Stimulated activated naive CD4-positive, alpha-beta T cell treated with Interleukin-2 at 50 U/mL for 16 hours (primary cell): ENCODE measurements around the gene S100A4.
"Not testable (repeated sequence)": the region's sequence is repeated elsewhere in the genome, so short reads cannot be mapped to it uniquely, and the experiment has no call there.

ENCODE experiments used
- DNase-seq: peaks from one replicate; lab custom pipeline; 2025; lab: John Stamatoyannopoulos, UW

Gene S100A4

DNA sequence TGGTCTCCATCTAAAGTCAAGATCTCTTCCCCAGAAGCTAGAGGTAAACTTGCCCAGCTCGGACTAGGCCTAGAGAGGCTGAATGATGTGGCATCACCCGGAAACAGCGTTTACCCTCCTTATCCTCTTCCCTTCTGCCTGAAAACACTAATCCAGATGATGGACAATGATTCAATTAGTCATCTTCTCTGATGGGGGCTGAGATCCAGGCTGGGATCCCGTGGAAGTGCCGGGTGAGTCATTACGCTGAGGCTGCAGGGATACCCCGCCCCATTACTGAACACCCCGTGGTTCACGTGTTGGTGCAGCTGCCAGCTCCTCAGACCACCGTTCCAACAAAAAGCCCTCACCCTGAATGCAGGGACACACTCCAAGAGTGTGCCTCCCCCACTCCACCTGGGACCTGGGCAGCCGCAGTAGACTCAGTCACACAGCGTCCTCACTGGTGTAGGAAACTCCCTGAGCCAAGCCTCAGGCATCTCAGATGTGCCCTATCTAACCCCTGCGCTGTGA, 11.9 kb downstream of the S100A4 start:
- DNase-seq, result no peak

- DNase-seq, result peak; percentile 70
Measured at GRCh38 chr1:153532769-153533599, 12.6 kb downstream of the S100A4 start.

- DNase-seq, result peak; percentile 26
Measured at GRCh38 chr1:153532181-153532580, 13.4 kb downstream of the S100A4 start.

- DNase-seq, result no peak
Measured at GRCh38 chr1:153531638-153532037, 14.0 kb downstream of the S100A4 start.

GRCh38 chr1:153527683-153528040, 17.9 kb downstream of the S100A4 start:
- DNase-seq, result no peak

DNA sequence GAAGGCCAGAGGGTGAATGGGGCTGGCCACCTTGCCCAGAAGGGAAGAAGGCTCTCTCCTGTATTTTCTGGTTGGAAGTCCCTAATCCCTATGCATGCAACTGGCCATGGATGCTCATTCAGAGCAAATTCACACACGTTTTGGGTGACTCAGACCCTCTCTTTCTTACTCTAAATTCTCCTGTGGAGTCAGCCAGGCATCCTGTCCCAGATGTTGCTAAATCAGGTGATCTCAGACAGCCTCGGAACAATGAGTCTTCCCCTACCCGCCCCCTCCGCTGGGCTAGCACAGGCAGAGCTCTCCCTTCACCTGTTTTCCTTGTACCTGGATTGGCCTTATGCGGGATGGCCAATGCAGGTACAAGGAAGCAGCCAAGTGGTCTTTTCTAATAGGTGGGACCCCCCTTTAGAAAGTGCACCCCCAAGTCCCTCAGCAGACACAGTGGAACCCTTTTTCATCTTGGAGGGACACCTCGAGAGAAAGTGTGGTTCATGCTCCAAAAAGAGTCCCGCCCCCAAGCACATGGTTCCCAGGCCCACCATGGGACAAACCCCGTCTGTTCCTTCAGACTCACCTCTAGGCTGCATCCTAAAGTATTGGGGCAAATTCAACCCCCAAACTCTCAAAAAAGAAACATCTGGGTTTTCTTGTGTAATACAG, 18.5 kb downstream of the S100A4 start:
- DNase-seq, result no peak

DNA sequence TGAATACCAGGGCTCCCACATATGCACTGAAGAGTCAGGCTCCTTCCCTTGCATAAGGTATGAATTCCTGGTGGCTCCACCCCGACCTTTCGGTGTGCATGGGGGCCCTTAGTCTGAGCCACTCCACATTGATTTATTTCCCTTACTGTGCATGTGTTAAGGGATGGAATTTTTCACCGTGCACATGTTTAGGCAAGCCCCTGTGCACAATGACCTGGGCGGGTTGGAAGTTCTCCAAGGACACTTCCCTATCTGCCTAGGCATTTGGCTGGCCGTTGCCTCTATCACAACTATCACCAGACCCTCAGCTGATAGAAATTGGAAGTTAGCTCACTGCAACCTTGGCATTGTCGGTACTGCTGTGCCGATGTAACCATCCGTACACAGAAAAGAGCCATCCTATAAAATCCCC, 19.5 kb downstream of the S100A4 start:
- DNase-seq, result no peak

DNA sequence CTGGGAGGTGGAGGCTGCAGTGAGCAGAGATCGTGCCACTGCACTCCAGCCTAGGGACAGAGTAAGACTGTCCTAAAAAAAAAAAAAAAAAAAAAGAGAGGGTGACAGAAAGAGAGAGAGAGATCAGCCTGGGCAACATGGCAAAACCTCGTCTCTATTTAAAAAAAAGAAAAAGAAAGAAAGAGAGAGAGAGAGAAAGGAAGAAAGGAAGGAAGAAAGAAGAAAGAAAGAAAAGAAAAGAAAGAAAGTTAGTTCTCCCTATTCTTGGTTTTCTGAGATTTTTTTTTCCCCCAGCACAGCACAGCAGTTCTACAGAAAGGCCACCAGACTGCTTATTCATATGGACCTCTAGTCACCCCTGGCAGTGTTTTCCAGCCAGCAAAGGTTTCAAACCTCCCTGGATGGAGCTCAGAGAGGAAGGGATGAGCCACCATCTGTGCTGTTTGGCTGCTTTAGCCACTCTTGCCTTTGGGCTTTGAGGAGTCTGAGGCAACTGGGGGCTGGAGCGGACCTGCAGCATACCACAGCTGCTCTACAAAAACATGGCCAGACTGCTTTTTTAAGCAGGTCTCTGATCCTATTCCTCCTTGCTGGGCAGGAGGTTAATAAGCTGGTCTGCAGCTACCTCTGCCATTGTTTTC, 20.4 kb downstream of the S100A4 start:
- no peak for DNase-seq

DNA sequence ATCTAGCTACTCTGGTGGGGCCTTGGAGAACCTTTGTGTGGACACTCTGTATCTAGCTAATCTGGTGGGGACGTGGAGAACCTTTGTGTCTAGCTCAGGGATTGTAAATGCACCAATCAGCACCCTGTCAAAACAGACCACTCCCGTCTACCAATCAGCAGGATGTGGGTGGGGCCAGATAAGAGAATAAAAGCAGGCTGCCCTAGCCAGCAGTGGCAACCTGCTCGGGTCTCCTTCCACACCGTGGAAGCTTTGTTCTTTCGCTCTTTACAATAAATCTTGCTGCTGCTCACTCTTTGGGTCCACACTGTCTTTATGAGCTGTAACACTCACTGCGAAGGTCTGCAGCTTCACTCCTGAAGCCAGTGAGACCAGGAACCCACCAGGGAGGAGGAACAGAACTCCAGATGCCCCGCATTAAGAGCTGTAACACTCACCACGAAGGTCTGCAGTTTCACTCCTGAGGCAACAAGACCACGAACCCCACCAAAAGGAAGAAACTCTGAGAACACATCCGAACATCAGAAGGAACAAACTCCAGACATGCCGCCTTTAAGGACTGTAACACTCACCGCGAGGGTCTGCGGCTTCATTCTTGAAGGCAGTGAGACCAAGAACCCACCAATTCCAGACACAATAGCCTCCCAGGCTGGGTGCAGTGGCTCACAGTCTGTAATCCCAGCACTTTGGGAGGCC, 23.1 kb downstream of the S100A4 start:
- not testable (repeated sequence) for DNase-seq

DNA sequence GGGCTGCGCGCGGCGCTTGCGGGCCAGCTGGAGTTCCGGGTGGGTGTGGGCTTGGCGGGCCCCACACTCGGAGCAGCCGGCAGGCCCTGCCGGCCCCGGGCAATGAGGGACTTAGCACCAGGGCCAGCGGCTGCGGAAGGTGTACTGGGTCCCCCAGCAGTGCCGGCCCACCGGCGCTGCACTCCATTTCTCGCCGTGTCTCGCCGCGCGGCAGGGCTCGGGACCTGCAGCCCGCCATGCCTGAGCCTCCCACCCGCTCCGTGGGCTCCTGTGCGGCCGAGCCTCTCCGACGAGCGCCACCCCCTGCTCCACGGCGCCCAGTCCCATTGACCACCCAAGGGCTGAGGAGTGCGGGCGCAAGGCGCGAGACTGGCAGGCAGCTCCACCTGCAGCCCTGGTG, 23.8 kb downstream of the S100A4 start:
- DNase-seq, result not testable (repeated sequence)

GRCh38 chr1:153520818-153521476, 24.7 kb downstream of the S100A4 start:
- DNase-seq, result no peak

DNA sequence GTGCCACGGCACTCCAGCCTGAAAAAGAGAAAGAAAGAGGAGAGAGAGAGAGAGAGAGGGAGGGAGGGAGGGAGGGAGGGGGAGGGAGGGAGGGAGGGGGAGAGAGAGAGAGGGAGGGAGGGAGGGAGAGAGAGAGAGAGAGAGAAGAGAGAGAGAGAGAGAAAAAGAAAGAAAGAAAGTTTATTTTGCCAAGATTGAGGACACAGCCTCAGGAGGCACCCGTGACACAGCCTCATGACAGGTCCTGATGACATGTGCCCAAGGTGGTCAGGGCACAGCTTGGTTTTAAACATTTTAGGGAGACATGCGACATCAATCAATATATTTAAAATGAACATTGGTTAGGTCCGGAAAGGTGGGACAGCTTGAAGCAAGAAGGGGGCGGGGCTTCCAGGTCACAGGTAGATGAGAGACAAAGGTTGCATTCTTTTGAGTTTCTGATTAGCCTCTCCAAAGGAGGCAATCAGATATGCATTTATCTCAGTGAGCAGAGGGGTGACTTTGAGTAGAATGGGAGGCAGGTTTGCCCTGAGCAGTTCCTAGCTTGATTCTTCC, 25.4 kb downstream of the S100A4 start:
- DNase-seq, result not testable (repeated sequence)

DNA sequence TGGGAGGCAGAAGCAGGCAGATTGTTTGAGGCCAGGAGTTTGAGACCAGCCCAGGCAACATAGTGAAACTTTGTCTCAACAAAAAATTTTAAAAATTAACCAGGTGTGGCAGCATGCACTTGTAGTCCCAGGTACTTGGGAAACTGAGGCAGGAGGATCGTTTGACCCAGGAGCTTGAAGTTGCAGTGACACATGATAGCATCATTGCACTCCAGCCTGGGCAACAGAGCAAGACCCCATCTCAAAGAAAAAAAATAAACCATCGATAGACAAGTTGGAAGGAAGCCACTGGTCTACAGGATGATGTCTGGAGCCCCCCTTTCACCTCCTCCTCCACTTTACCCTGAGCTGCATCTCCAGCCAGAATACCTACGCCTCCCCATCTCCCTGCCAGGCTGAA, 26.4 kb downstream of the S100A4 start:
- no peak for DNase-seq

- DNase-seq, result no peak
Measured at GRCh38 chr1:153515504-153516394, 29.9 kb downstream of the S100A4 start.

GRCh38 chr1:153513666-153514065, 31.9 kb downstream of the S100A4 start:
- no peak for DNase-seq

- no peak for DNase-seq
Measured at GRCh38 chr1:153513023-153513422, 32.6 kb downstream of the S100A4 start.

DNA sequence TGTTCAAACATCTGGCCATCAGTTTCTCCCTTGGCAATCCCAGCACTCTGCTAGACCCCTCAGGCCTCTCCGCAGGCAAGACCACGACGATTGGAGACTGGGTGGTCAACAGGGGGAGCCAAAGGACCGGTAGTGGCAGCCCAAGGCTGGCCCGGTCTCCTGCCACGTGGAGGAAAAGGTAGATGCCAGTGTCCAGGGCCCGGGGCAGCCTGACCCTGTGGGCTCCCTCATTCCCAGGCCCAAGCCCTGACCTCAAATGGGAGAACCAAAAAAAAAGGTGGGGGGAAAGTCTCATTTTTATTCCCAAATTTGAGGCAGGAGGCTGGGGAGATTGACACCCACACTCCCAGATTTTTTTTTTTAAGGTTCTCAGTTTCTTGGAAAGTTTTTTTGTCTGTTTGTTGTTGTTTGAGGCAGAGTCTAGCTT, 34.6 kb downstream of the S100A4 start:
- DNase-seq, result peak; percentile 74

DNA sequence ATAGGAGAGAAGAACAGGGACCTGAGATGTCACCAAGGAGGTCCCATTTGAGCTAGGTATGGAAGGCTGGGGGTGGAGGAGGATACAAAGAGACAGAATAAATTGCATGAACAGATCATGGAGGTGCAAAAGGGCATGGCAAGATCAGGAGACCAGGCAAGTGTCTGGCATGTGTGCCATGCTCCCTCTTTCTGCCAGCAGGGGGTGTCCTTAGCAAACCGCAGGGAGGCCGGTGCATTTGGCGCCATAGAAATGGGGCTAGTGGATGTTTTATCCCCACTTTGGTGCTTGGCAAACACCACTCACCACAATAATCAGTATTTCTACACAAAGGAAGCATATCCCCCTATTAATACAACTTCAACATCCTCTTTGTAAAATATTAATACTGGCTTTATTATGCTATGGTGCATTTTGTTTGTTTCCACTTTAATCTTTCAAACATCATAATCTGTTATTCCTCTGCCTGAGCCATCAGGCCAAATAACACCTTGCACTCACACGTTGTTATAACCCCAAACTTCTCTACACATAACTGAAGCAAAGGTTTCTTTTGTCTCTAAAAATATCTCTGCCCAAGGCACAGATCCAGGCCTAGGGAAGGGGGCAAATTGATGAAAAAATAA, 35.8 kb downstream of the S100A4 start:
- peak; percentile 58 for DNase-seq

DNA sequence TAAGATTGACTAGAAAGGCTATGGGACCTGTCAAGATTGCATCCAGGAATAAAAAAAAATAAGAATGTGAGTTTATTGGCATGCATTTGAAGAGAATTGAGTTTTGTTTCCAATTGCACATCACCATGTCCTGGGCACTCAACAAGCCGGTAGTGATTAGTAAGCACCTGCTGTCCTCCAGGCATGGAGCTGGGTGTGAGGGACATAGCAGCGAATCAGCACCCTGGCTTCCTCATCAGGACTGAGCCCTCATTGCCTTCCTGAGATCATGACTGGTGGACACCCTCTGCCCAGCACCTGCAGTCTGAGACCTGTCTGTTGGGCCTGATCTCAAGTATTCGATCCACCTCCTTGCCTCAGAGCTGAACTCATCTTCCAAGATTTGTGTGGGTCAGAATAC, 36.6 kb downstream of the S100A4 start:
- DNase-seq, result no peak
